ENCODE measurements around the gene PDE4D.
"Not testable (repeated sequence)": the region's sequence is repeated elsewhere in the genome, so short reads cannot be mapped to it uniquely, and the experiment has no call there.

The PDE4D gene

DNA sequence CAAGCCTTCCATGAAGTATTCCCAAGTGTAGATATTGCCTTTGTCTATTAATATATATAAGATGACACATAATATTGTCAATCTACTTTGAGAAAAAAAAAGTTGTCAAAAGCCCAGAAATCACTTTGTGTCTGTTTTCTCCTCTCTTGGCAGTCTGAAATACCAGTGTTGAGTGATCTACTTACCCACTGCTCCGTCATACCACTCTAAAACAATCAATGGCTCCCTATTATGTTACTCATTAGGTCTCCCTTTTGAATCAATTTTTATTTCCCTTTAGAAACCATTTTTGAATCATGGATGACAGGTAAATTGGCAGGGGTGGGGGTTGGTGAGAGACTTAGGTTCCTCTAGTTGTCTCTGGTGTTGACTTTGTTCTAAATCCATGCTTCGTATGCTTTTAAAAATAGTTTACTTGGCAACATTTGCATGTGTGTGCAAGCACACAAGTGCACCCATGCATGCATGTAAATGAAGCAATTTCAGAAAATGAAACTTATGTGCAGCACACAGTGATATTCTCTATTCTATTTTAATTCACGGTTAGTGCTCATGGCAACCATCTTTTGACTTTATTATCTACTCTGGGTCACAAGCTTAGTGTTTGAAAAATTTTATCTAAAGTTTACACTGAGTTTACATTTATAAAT is 931.8 kb downstream of the PDE4D start:
- DNase-seq (ENCODE audit: low read depth) = no peak

DNA sequence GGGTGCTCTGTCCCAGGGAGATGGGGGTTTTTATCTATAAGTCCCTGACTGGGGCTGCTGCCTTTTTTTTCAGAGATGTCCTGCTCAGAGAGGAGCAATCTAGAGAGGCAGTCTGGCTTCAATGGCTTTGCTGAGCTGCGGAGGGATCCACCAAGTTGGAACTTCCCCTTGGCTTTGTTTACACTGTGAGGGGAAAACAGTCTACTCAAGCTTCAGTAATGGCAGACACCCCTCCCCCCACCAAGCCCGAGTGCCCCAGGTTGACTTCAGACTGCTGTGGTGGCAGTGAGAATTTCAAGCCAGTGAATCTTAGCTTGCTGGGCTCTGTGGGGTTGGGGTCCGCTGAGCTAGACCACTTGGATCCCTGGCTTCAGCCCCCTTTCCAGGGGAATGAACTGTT is 934.8 kb downstream of the PDE4D start:
- no peak for DNase-seq (ENCODE audit: low read depth)

DNA sequence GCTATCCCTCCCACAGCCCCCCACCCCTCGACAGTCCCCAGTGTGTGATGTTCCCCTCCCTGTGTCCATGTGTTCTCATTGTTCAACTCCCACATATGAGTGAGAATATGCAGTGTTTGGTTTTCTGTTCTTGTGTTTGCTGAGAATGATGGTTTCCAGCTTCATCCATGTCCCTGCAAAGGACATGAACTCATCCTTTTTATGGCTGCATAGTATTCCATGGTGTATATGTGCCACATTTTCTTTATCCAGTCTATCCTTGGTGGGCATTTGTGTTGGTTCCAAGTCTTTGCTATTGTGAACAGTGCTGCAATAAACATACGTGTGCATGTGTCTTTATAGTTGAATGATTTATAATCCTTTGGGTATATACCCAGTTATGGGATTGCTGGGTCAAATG is 940.3 kb downstream of the PDE4D start:
- not testable (repeated sequence) for DNase-seq (ENCODE audit: low read depth)

DNA sequence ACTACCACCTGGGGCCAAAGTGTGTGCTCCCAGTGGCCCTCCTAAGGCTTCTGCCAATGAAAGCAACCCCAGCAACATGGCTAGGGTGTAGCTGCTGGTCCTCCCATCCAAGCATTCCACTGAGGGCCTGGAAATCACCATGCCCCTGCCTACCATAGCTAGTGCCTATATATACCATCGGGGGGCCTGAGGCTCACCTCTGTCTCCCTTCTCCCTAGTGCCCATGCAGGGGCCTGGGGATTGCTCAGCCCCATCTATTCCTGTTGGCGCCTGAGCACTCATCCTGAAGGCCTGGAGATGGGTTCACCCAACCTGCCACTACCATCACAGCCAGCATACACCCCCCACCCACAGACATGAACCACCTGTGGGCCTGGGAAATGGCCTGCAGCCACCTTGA is 943.3 kb downstream of the PDE4D start:
- DNase-seq (ENCODE audit: low read depth) = no peak

DNA sequence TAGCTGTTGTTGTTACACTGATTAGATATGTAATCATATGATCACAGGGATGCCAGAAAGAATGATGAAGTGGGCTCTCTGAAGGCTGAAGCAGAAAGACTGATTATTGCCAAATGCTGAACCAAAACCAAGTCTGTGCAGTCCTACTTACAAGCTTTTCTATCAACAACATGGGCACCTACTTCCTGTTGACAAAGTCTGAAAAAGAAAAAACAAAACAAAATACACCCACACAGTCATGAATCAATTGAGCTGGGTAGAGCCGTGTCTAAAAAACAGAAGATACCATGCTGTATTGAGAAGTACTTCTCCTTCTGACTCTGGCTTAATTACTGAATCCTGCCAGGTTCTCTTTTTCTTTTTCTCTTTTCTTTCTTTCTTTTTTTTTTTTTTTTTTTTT is 947.3 kb downstream of the PDE4D start:
- DNase-seq (ENCODE audit: low read depth) = no peak

DNA sequence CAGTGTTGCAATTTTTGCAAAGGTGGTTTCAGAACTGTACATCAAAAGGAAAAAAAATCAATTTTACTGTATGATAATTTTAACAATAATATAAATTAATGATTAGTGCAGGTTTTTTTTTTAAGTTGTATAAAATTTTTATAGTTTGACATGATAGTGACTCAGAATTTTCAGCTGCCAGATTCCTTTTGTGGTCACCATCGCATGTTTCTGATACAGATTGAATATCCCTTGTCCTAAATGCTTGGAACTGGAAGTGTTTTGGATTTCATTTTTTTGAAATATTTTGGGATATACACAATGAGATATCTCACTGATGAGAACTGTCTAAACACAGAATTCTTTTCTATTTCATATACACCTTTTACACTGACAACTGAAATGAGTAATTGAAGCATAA is 949.3 kb downstream of the PDE4D start:
- no peak for DNase-seq (ENCODE audit: low read depth)

DNA sequence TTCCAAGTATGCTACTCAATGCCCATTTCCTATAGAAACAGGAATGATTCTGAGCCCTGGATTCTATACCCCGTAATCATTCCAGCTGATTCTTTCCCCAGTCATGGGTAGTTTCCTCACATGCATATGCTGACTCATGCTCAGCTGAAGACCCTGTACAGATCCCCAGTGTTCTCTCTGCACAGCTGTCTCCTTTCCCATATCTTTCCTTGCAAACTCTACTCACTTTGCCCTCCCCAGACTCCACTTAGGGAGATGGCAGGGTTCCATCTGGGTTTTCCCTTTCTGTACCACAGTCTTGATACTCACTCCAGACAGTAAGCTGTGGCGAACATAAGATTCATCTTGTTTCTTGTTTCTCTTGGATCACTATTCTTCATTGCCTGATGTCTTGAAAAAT is 953.1 kb downstream of the PDE4D start:
- no peak for DNase-seq (ENCODE audit: low read depth)

DNA sequence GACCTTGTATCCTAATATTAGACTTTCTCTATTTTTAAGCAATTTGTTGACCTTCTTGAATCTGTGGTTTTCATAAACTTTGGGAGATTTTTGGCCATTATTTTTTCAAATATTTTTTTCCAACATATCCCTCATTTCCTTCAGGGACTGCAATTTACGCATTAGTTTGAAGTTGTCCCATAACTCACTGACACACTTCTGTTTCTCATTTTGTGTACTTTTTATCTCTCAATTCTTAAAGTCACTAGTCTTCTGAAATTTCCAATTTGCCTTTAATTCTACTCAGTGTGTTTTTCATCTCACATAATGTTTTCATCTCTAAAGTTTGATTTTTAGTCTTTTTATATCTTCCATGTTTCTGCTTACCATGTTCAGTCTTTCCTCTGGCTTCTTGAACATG is 953.9 kb downstream of the PDE4D start:
- DNase-seq (ENCODE audit: low read depth) = no peak

DNA sequence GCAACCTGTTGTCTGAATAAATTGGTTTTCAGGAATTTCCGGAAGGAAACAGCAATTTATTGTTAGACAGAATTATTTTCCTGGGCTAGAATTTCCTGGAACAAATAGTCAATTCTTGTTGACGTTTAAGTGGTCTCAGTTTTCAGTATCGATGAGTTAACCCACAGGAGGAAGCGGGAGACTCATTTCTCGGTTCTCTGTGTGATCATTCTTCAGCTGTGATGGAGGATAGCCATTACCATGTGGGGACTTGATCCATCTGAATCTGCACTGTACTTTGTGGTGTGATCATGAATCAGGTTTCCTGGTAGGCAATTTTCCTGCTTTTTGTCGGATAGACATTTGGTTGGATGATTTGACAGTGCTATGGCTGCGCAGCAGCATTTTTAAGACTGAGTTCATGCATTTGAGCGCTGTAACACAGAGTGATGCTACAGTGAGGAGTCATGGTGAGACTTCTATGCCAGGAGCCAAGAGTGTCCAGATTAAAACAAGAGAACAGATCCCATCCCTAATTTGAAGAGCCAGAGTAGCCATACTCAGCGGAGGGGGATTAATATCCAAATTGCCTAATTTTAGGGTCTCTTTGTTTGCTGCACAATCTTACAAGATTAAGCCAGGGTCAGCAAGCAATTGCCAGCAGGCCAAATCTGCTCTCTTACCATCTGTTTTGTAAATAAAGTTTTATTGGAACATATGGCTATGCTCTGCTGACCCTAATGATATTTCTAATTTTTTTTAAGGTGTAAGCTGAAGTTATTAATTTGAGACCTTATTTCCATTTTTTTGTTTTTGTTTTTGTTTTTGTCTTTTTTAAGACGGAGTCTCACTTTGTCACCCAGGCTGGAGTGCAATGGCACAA is 954.7 kb downstream of the PDE4D start:
- DNase-seq (ENCODE audit: low read depth) = no peak

DNA sequence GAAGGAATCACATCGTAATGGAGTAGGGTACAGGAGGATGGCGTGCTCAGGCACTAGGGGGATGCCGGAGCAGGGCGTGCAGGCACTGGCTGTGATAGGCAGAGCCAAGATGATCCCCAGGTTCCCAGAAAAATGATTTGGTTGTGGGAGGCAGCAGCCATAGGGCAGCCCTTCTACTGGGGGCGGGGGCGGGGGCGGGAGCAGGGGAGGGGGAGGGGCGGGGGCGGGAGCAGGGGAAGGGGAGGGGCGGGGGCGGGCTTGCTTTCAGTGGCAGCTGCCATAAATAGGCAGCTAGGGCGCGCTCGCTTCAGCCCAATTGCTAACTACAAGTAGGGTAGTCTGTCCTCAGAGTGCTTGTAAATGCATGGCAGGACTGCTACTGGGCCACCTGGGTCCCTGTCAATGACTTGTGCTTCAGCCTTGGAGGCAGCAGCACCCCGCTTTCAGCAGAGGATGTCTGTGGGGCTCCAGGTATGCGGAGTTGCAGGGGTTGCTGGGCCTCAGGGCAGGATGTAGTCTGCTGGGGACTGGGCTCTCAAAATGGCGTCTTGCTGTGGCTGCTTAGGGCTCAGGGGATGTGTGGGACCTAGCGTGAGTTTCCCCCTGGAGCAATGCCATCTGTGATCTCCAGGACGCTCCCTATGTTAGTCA is 956.4 kb downstream of the PDE4D start:
- DNase-seq (ENCODE audit: low read depth) = no peak

DNA sequence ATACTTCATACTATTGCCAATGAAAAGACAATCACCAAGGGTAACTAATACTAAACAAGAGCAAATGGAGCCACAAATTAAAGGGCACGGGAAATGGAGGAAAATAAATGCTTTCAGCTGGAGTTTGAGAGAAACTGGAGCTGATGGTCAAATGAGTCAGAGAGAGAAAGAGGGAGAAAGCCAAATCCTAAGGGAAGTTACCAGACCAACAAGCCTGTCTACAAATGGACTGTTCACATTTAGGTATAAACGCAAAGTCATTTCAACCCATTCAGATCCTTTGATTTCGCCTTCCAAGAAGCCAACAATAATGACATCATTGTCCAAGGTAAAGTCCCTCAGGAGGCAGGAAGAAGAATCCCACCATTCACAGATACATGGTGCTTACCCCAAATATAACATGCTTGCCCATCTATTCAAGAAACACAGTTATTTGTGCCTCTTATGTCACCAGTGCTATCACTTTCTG is 958.9 kb downstream of the PDE4D start:
- no peak for DNase-seq (ENCODE audit: low read depth)

DNA sequence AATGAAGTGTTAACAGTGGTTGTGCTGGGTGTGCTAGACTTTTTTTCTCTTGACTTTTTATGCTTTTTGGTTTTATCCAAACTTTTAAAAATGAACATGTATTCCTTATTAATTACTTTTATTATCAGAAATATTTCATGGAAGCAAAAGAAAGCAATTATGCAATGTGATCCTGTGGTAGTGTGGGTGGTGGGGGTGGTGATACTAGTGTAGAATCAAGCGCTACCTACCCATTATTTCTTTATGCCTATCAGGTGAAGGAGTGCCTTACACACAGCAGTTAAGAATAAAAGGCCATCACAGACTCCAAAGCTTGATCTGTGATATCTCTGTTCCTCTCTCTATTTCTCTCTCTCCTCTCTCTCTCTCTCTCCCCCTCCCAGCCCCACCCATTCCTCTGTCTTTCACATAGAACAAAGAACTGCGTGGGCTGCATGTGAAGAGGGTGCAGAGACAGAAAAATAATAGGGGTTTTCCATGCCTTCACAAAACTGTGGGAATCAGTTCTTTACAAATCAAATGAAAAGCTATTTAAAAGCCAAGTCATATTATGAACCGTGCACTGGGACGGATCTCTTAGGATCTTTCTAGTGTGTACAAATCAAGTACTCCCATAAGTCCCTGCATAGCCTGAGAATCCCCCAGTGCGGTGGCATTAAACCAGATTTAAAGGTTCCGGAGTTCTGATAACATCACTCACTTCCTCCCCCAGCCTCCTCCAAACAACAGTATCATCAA is 959.5 kb downstream of the PDE4D start:
- peak; percentile 6 for DNase-seq (ENCODE audit: low read depth)

DNA sequence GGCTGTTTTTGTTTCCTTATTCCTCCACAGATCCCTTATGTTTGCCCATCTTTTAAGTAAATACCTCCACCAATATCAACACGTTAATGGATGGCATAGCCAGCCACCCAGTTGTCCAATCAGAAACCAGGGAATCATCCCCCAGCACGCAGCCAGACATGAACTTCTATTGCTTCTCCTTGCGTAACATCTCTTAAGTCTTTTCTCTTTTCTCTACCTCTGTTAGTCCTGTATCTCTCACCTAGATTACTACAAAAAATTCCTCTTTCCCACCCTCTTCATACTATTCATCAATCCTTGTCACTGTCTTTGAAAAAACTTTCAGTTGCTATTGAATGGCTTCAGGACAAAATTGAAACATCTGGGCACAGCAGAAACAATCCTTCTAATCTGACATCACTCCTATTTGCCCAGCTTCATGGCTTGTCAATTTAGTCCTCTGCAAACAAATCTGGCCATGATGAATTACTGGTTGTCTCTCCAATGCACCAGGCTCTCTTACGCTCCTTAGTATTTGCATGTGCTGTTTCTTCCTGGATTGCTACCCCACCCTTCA is 961.4 kb downstream of the PDE4D start:
- DNase-seq (ENCODE audit: low read depth) = no peak

DNA sequence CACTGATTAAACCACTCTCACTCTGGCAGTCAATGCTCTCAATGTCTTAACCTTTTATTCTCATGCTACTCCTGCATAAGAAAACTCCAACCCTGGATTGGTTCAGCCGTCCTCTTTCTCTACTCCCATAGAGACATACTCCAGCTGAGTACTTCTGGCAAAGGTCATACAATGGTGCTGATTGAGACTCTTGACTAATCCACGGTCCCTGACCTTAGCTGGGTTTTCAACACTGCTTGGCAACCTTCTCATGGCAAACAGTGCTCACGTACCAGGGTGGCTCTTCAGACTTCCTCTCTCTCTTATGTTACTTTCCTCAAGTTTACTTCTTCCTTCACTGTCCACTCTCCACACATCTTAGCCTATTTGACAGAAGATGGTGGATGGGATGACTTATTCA is 963.0 kb downstream of the PDE4D start:
- no peak for DNase-seq (ENCODE audit: low read depth)

DNA sequence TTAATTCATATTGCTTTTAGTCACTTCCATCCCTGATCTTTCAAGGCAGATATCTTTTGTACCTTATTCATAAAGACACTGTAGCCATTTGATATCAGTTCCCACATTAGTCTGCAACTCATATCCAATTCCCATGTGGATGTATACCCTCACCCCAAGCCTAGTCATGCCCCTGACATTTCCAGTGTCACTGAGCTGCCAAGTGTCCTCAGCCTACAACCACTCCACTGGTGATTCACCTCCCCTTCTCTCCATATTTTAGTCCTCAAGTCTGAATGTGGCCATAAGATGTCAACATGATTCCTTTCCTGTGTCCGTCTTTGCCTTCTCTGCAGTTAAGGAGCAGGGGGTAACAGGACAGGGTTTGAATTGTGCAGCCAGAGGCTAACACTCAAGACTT is 963.8 kb downstream of the PDE4D start:
- DNase-seq (ENCODE audit: low read depth) = no peak

DNA sequence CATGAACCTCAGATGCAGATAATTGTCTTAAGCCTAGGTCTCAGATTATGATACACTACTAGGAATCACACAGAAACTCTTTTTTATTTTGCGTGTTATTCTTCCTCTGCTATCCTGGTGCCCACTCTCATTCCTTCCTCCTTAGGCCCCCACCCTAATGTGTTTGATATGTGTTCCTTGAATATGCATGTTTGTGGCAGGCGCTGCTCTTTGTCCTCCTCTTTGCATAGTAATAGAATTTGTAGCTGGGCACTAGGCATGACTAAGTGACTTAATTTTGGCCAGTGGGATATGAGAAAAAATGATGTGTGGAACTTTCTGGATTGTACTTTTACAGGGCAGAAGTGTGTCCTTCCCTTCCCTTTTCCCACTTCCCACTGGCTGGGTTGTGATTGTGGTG is 965.6 kb downstream of the PDE4D start:
- DNase-seq (ENCODE audit: low read depth) = no peak

DNA sequence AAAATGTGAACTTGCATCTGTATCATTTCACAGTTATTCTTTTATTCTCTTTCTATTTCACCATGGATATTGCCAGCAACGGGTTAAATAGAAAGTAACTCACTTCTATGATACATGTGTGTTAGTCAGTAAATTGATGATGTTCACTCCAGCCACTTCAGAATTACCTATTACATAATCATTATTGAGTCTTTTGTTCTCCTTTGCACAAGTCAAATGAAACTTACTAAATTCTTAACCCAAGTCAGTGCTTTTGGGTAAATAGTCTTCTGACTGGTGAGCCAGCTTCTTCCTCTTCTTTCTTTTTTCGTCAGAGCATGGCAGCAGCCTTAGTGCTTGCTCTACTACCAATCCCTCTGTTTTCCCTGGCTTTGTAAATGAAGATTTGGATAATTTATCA is 966.3 kb downstream of the PDE4D start:
- DNase-seq (ENCODE audit: low read depth) = no peak

DNA sequence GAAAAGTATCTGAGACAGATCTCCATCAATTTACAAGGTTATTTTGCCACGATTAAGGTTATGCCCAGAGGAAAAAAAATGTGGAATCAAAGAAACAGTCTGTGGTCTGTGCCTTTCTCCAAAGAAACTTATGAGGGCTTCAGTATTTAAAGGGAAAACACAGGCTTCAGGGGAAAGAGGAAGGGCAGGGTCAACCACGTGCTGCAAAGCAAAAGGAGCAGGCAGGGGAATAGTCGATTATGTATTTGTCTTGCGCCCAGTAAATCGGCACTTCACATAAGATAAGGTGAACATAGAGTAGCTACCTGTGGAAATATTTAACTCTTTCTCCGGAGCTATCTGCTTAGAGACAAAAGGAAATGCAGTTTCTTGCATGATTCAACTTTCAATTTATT is 967.0 kb downstream of the PDE4D start:
- DNase-seq (ENCODE audit: low read depth) = no peak

DNA sequence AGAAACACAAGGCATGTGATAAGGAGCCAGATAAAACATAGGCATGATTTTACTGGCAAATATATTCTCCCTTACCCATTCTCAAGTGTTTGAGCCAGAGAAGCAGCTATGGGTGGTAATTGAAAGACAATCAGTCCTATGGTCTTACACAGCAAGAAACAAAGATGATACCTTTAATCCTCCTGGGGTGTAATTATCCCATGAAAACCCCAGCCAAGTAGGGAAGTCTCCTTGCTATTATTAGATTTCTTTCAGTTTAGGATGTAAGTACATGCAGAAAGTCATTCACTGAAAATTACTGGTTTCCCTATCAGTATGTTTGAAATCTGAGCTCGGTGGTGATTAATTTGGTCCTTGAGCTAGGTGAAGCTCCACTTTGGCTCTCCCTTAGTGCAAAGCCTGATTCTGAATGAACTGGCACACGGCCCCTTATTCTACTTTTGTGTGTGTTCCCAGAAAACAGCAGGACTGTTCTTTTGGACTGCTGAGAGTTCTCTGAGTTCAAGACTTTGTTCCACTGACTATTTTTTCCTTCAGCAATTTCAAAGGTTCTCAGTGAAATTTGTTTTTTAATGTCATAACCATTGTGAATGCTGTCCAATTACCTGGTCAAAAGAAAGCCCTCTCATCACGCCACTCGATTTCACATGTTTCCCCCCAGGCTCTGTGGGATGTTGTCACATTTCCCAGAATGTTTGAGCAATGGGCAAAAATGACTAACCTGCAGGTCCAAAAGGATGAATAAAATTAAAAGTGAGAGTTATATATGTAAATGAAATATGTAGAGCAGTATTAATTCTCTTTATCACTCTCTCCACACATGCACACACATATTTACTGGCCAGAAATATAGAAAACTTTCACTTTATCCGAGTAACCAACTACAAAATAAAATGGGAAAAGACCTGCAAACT is 967.6 kb downstream of the PDE4D start:
- no peak for DNase-seq (ENCODE audit: low read depth)

DNA sequence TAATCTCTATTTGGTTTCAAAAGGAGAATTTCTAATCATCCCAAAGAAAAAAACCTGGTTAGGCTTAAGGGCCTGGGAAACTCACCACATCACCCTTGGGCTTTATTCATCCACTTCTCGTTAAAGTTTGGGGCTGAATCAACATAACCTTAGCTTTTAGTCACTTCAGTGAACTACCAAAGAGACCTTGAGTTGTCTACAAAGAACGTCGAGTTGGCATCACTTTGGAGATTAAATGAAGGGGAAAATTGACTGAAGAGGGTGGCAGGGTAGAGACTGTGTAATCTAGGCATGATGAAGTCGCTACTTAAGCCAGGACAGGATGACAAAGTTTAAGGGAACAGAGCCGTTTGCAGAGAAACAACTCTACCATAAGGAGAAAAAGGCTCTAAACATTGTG is 969.2 kb downstream of the PDE4D start:
- DNase-seq (ENCODE audit: low read depth) = no peak

DNA sequence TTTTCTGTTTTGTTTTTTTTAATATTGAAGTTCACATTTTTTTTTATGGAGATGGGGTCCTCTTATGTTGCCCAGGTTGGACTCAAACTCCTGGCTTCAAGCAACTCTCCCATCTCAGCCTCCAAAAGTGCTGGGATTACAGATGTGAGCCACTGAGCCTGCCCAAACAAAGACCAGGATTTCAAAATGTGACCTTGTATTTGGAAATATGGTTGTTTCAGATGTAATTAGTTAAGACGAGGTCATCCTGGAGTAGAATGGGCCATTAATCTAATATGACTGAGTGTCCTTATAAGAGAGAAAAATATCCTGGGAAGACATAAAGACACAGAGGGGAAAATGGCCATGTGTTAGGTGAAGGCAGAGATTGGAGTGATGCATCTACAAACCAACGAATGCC is 970.2 kb downstream of the PDE4D start:
- DNase-seq (ENCODE audit: low read depth) = no peak
